H1 (cell line): Measurements from ENCODE around the gene ACY1. TPM values are rescaled to one million over a fixed set of nuclear protein-coding genes. Genes with fewer than 3 reads are reported as not detected.

Experiments
- CTCF ChIA-PET: fragments of 300-600 bp; sonication (Branson Sonifier 250); formaldehyde crosslinking; loops from one replicate; lab custom pipeline; 2021; ENCODE audit not compliant: partially characterized antibody; lab: Charles Lee
- POLR2A ChIA-PET: fragments of 300-600 bp; sonication (Branson Sonifier 250); formaldehyde crosslinking; loops from one replicate; lab custom pipeline; 2021; ENCODE audit warnings: inconsistent platforms; ENCODE audit not compliant: partially characterized antibody; lab: Charles Lee
- DNase-seq, 2 experiments: peaks; one replicate each; pipeline versions ENCODE4 v3.0.0 to v3.0.0-alpha.2; 2010 to 2022; ENCODE audit warnings: low spot score in 2 of 2, low read depth in 1 of 2, mixed read lengths in 1 of 2
- FAIRE-seq: peaks from 2 replicates; lab custom pipeline; 2011; peaks lifted over from hg19 to GRCh38; lab: Jason Lieb, UNC
- H2AFZ ChIP-seq: 2 replicates; pipeline ENCODE4 v1.8.1; 2012; ENCODE audit warnings: low read length, inconsistent platforms
- H2AK5ac ChIP-seq: 2 replicates; pipeline ENCODE4 v1.6.1; 2013; ENCODE audit warnings: low read depth, low read length
- H2BK120ac ChIP-seq: replicated peaks from 2 replicates; pipeline ENCODE3; 2013; ENCODE audit warnings: low read depth, low read length, inconsistent platforms
- H2BK12ac ChIP-seq: 2 replicates; pipeline ENCODE4 v1.6.1; 2013; ENCODE audit warnings: low read depth, low read length
- H2BK15ac ChIP-seq: 2 replicates; pipeline ENCODE4 v1.6.1; 2013; ENCODE audit warnings: low read length
- H2BK20ac ChIP-seq: 2 replicates; pipeline ENCODE4 v1.6.1; 2013; ENCODE audit warnings: low read length
- H2BK5ac ChIP-seq: 2 replicates; pipeline ENCODE4 v1.6.1; 2013; ENCODE audit warnings: low read depth, low read length
- H3K14ac ChIP-seq: 2 replicates; pipeline ENCODE4 v1.6.1; 2013; ENCODE audit warnings: inconsistent platforms; ENCODE audit not compliant: insufficient read length
- H3K18ac ChIP-seq: 2 replicates; pipeline ENCODE4 v1.6.1; 2013; ENCODE audit warnings: low read length; ENCODE audit errors: extremely low read depth
- H3K23ac ChIP-seq: 2 replicates; pipeline ENCODE4 v1.6.1; 2013; ENCODE audit warnings: inconsistent platforms; ENCODE audit not compliant: insufficient read length
- H3K23me2 ChIP-seq: 2 replicates; pipeline ENCODE4 v1.6.1; 2013; ENCODE audit warnings: low read depth, low read length
- H3K27ac ChIP-seq: 2 replicates; pipeline ENCODE4 v1.6.1; 2011; ENCODE audit warnings: low read depth, low read length, inconsistent platforms
- H3K27me3 ChIP-seq, 4 experiments: replicated peaks in 1 of 4; 1 replicate in 1 of 4; 2 replicates in 3 of 4; pipeline versions ENCODE4 v1.6.1 to v1.8.1; 2011 to 2013; ENCODE audit warnings: low read length in 3 of 4, mild to moderate bottlenecking in 3 of 4, inconsistent platforms in 2 of 4, mixed read lengths in 2 of 4, moderate library complexity in 1 of 4; ENCODE audit not compliant: control insufficient read depth in 3 of 4, insufficient read depth in 3 of 4; ENCODE audit errors: extremely low read depth in 1 of 4
- H3K36me3 ChIP-seq, 4 experiments: 2 replicates each; pipeline versions ENCODE4 v1.6.1 to v1.8.1; 2011 to 2013; ENCODE audit warnings: mild to moderate bottlenecking in 4 of 4, low read length in 3 of 4, moderate library complexity in 2 of 4, control low read depth in 1 of 4, inconsistent platforms in 1 of 4; ENCODE audit not compliant: insufficient read depth in 4 of 4, control insufficient read depth in 2 of 4
- H3K4ac ChIP-seq: replicated peaks from 2 replicates; pipeline ENCODE3; 2013; ENCODE audit warnings: low read length, low read depth, mixed read lengths, inconsistent platforms; ENCODE audit not compliant: insufficient read length
- H3K4me1 ChIP-seq, 4 experiments: replicated peaks in 1 of 4; 1 replicate in 1 of 4; 2 replicates in 3 of 4; pipeline versions ENCODE4 v1.6.1 to v1.8.1; 2011 to 2013; ENCODE audit warnings: low read length in 3 of 4, inconsistent platforms in 2 of 4, mixed read lengths in 1 of 4; ENCODE audit not compliant: insufficient read depth in 4 of 4, control insufficient read depth in 3 of 4
- H3K4me2 ChIP-seq, 2 experiments: 2 replicates each; pipeline versions ENCODE4 v1.6.1 to v1.8.1; 2011 to 2013; ENCODE audit warnings: low read depth in 2 of 2, low read length in 2 of 2, control low read depth in 1 of 2, inconsistent platforms in 1 of 2, mild to moderate bottlenecking in 1 of 2; ENCODE audit not compliant: insufficient read depth in 1 of 2
- H3K4me3 ChIP-seq, 4 experiments: fragments of 200-600, 300-600 bp in 1 of 4; sonication (generic), shearing (Covaris generic), sonication (Bioruptor Twin) in 1 of 4; 2 replicates each; pipeline versions ENCODE4 v1.5.1 to v1.8.1; 2011 to 2016; ENCODE audit warnings: low read length in 4 of 4, low read depth in 3 of 4, control low read depth in 2 of 4, inconsistent platforms in 2 of 4, mild to moderate bottlenecking in 2 of 4, mixed read lengths in 1 of 4, moderate library complexity in 1 of 4; ENCODE audit not compliant: insufficient read depth in 2 of 4; ENCODE audit errors: extremely low read depth in 1 of 4
- H3K56ac ChIP-seq: replicated peaks from 2 replicates; pipeline ENCODE3; 2013; ENCODE audit warnings: low read depth, mild to moderate bottlenecking, mixed read lengths, low read length, inconsistent platforms; ENCODE audit not compliant: insufficient read length
- H3K79me1 ChIP-seq: 2 replicates; pipeline ENCODE4 v1.6.1; 2013; ENCODE audit warnings: low read depth, low read length, control low read depth
- H3K79me2 ChIP-seq, 2 experiments: 2 replicates each; pipeline versions ENCODE4 v1.6.1 to v1.8.1; 2012 to 2013; ENCODE audit warnings: low read length in 2 of 2, mild to moderate bottlenecking in 2 of 2, inconsistent platforms in 1 of 2; ENCODE audit not compliant: insufficient read depth in 2 of 2, control insufficient read depth in 1 of 2
- H3K9ac ChIP-seq, 4 experiments: replicated peaks in 1 of 4; 1 replicate in 1 of 4; 2 replicates in 3 of 4; pipeline versions ENCODE4 v1.6.1 to v1.8.1; 2011 to 2013; ENCODE audit warnings: low read depth in 3 of 4, low read length in 3 of 4, control low read depth in 2 of 4, mild to moderate bottlenecking in 2 of 4, moderate library complexity in 2 of 4, inconsistent platforms in 1 of 4; ENCODE audit errors: extremely low read depth in 1 of 4
- H3K9me3 ChIP-seq, 2 experiments: 2 replicates each; pipeline versions ENCODE4 v1.6.1 to v1.8.1; 2012 to 2013; ENCODE audit warnings: mild to moderate bottlenecking in 2 of 2, moderate library complexity in 2 of 2, control low read depth in 1 of 2, inconsistent platforms in 1 of 2, low read depth in 1 of 2, low read length in 1 of 2, mixed read lengths in 1 of 2; ENCODE audit not compliant: insufficient read depth in 2 of 2
- H4K20me1 ChIP-seq, 2 experiments: replicated peaks in 1 of 2; 2 replicates each; pipeline versions ENCODE3 to v1.8.1; 2011 to 2013; ENCODE audit warnings: inconsistent platforms in 2 of 2, low read length in 2 of 2, mild to moderate bottlenecking in 1 of 2; ENCODE audit not compliant: insufficient read depth in 2 of 2, control insufficient read depth in 1 of 2
- H4K5ac ChIP-seq: 2 replicates; pipeline ENCODE4 v1.6.1; 2013; ENCODE audit warnings: low read length, low read depth, mixed read lengths, inconsistent platforms; ENCODE audit not compliant: insufficient read length
- H4K8ac ChIP-seq: 2 replicates; pipeline ENCODE4 v1.8.0; 2013; ENCODE audit warnings: mild to moderate bottlenecking, moderate library complexity, low read length, inconsistent platforms; ENCODE audit not compliant: insufficient read depth; ENCODE audit errors: extremely low read depth
- H4K91ac ChIP-seq: replicated peaks from 2 replicates; pipeline ENCODE3; 2013; ENCODE audit warnings: low read length, mixed read lengths, inconsistent platforms; ENCODE audit not compliant: insufficient read length
- CHD2 ChIP-seq: IDR thresholded peaks from 2 replicates; pipeline ENCODE4 v1.6.1; 2012; ENCODE audit warnings: low read length, improper control_type of control experiment
- POLR2A ChIP-seq, 2 experiments: IDR thresholded peaks; 1 replicate in 1 of 2; 2 replicates in 1 of 2; pipeline ENCODE4 v1.6.1; 2011; ENCODE audit warnings: low read depth in 2 of 2, low read length in 2 of 2, mild to moderate bottlenecking in 2 of 2; ENCODE audit errors: control extremely low read depth in 1 of 2
- WGBS, 2 experiments: shearing (Covaris generic) in 1 of 2; methylation state at CpG; one replicate each; pipeline versions ENCODE4 v1.1.6 to v1.1.7; 2013 to 2015; ENCODE audit warnings: low lambda C conversion rate in 2 of 2, mixed read lengths in 2 of 2, inconsistent platforms in 1 of 2, low coverage in 1 of 2, missing lambda C conversion rate in 1 of 2; ENCODE audit not compliant: insufficient replicate concordance in 2 of 2, insufficient coverage in 1 of 2, insufficient read length in 1 of 2; ENCODE audit errors: extremely low coverage in 1 of 2, missing lambda C conversion rate in 1 of 2; 5-methylcytosine and 5-hydroxymethylcytosine counted together
- polyA plus RNA-seq, 7 experiments: library from polyadenylated mRNA; depleted of rRNA in 3 of 7; stranded (reverse) in 5 of 7; unstranded in 2 of 7; fragments of >200 nt in 5 of 7; fragments of 200-250 nt in 2 of 7; gene quantifications; 1 replicate in 5 of 7; 2 replicates in 1 of 7; 4 replicates in 1 of 7; pipeline versions ENCODE4 v1.2.1 to v1.2.3, GENCODE V29; 2011 to 2013; ENCODE audit warnings: missing spikeins in 2 of 7, mixed read lengths in 2 of 7
- total RNA-seq: library from RNA; stranded (reverse); fragmentation: NEBNext Ultra II Directional; extraction: Animal tissue kit (Norgen Biotek cat#: 25700); gene quantifications from 2 replicates; pipeline ENCODE4 v1.2.1, GENCODE V29; 2021

The ACY1 gene
- total and polyA plus RNA-seq, 2 of the 8 experiments (the other 6 are each of a cell fraction or from before 2014, with no cell fraction given): 48.3 to 113 TPM

- Histone ChIP-seq H3K9me3 (no peaks in the 10 kb centered on the region), H3K79me2 (no peaks in the 10 kb centered on the region), H3K79me1 (no peaks in the 10 kb centered on the region), H3K23ac (no peak overlapping the region), H3K27me3 (no peaks in the 10 kb centered on the region), H4K8ac (no peak overlapping the region), H3K56ac (no peak overlapping the region), H3K4me3 (no peak overlapping the region), H2BK20ac (no peak overlapping the region), H2BK15ac (no peak overlapping the region), H3K23me2 (no peaks in the 10 kb centered on the region), H3K4me2 (no peak overlapping the region), H4K20me1 (no peaks in the 10 kb centered on the region), H3K4ac (no peak overlapping the region), H2AFZ (no peak overlapping the region), H3K36me3 (no peaks in the 10 kb centered on the region), H3K9ac (no peak overlapping the region), H3K27ac (no peak overlapping the region), H3K14ac (no peak overlapping the region), H2BK12ac (no peak overlapping the region), H4K5ac (no peak overlapping the region), H3K4me1 (peaks cover 0 to 6% (median 1%) of the 10 kb centered on the region in 4 experiments; a peak in 2 of 7 replicates), H4K91ac (no peak overlapping the region), H2AK5ac (0 out of 2 replicates have a peak overlapping the region, but pooled peaks have one; percentile 29), H2BK120ac (no peak overlapping the region), H3K18ac (no peak overlapping the region), H2BK5ac (no peak overlapping the region)
- no peak for DNase-seq
- no peak for FAIRE-seq
- ChIA-PET CTCF (interaction anchor here (0.6 to 33.0 kb wide), 12 partner anchors 7 to 184 kb away, joined by 3 to 984 read pairs (median 6); partner anchors contain the start of genes DUSP7 and RRP9), POLR2A (interaction anchor here (0.7 to 1.9 kb wide), 7 partner anchors 13 to 51 kb away, joined by 3 to 6 read pairs (median 3); partner anchors contain the start of gene RPL29)
- WGBS, 2 experiments: 90% methylated on average over 5 of the region's 5 CpGs; no CpG with 5 or more reads in 1 of the 2 experiments
- TF ChIP-seq CHD2 (no peak), POLR2A (IDR thresholded peaks at IDR 0.05; ENCODE audit: control extremely low read depth in 1 of 2, low read depth in 2 of 2, low read length in 2 of 2) (no peak)
Observed at GRCh38 chr3:52036222-52036694, 52.9 kb downstream of the ACY1 start.
